H9 (cell line): ENCODE results near the gene DCAF7. TPM values are rescaled to one million over a fixed set of nuclear protein-coding genes. Genes with fewer than 3 reads are reported as not detected.

Experiments used
- DNase-seq: peaks from one replicate; pipeline ENCODE4 v3.0.0-alpha.2; 2017
- H2AFZ ChIP-seq: one replicate; pipeline ENCODE4 v1.6.1; 2013; ENCODE audit warnings: mild to moderate bottlenecking, low read length, control low read depth, moderate library complexity
- H2AK5ac ChIP-seq: 2 replicates; pipeline ENCODE4 v1.6.1; 2013; ENCODE audit warnings: low read length, control low read depth, mixed read lengths; ENCODE audit not compliant: insufficient read length
- H2BK120ac ChIP-seq: one replicate; pipeline ENCODE4 v1.6.1; 2013; ENCODE audit warnings: low read depth, mild to moderate bottlenecking, low read length, control low read depth, inconsistent platforms; ENCODE audit not compliant: poor library complexity, severe bottlenecking
- H2BK12ac ChIP-seq: 2 replicates; pipeline ENCODE4 v1.6.1; 2013; ENCODE audit warnings: low read length, control low read depth, mixed read lengths, low read depth; ENCODE audit not compliant: insufficient read length
- H2BK15ac ChIP-seq: 2 replicates; pipeline ENCODE4 v1.6.1; 2013; ENCODE audit warnings: low read depth, low read length, control low read depth
- H2BK20ac ChIP-seq: one replicate; pipeline ENCODE4 v1.6.1; 2013; ENCODE audit warnings: low read depth, mild to moderate bottlenecking, low read length, control low read depth, inconsistent platforms; ENCODE audit not compliant: poor library complexity, severe bottlenecking
- H2BK5ac ChIP-seq: 2 replicates; pipeline ENCODE4 v1.6.1; 2013; ENCODE audit warnings: low read length, control low read depth, mixed read lengths; ENCODE audit not compliant: insufficient read length
- H3K14ac ChIP-seq: 2 replicates; pipeline ENCODE4 v1.6.1; 2013; ENCODE audit warnings: low read length, control low read depth; ENCODE audit not compliant: insufficient read depth
- H3K18ac ChIP-seq: 2 replicates; pipeline ENCODE4 v1.6.1; 2013; ENCODE audit warnings: low read depth, mild to moderate bottlenecking, mixed read lengths, low read length, control low read depth; ENCODE audit not compliant: insufficient read length
- H3K23ac ChIP-seq: 2 replicates; pipeline ENCODE4 v1.6.1; 2013; ENCODE audit warnings: low read length, control low read depth, mixed read lengths, low read depth; ENCODE audit not compliant: insufficient read length
- H3K23me2 ChIP-seq: 2 replicates; pipeline ENCODE4 v1.6.1; 2013; ENCODE audit warnings: low read depth, mild to moderate bottlenecking, mixed read lengths, low read length, control low read depth; ENCODE audit not compliant: insufficient read length, poor library complexity, severe bottlenecking
- H3K27ac ChIP-seq: 2 replicates; pipeline ENCODE4 v1.5.1; 2013; ENCODE audit warnings: low read length, control low read depth, mixed read lengths, low read depth; ENCODE audit not compliant: insufficient read length
- H3K27me3 ChIP-seq: 2 replicates; pipeline ENCODE4 v1.6.1; 2013; ENCODE audit warnings: low read length, control low read depth, inconsistent platforms; ENCODE audit not compliant: insufficient read depth
- H3K4ac ChIP-seq: 2 replicates; pipeline ENCODE4 v1.6.1; 2013; ENCODE audit warnings: low read depth, mild to moderate bottlenecking, control low read depth, inconsistent platforms, low read length, moderate library complexity
- H3K4me1 ChIP-seq: 2 replicates; pipeline ENCODE4 v1.6.1; 2013; ENCODE audit warnings: low read length, control low read depth, inconsistent platforms; ENCODE audit not compliant: insufficient read depth
- H3K4me2 ChIP-seq: 2 replicates; pipeline ENCODE4 v1.6.1; 2013; ENCODE audit warnings: low read length, control low read depth, mixed read lengths; ENCODE audit not compliant: insufficient read length, insufficient read depth
- H3K56ac ChIP-seq: 2 replicates; pipeline ENCODE4 v1.6.1; 2013; ENCODE audit warnings: low read depth, mild to moderate bottlenecking, mixed read lengths, low read length, control low read depth; ENCODE audit not compliant: insufficient read length
- H3K79me1 ChIP-seq: 2 replicates; pipeline ENCODE4 v1.6.1; 2013; ENCODE audit warnings: low read depth, mild to moderate bottlenecking, moderate library complexity, low read length, control low read depth, inconsistent platforms; ENCODE audit not compliant: insufficient read depth, poor library complexity, severe bottlenecking
- H3K79me2 ChIP-seq: 2 replicates; pipeline ENCODE4 v1.6.1; 2013; ENCODE audit warnings: low read length, control low read depth, inconsistent platforms; ENCODE audit not compliant: insufficient read depth
- H3K9ac ChIP-seq: 2 replicates; pipeline ENCODE4 v1.6.1; 2013; ENCODE audit warnings: low read length, control low read depth, mixed read lengths; ENCODE audit not compliant: insufficient read length; ENCODE audit errors: extremely low read depth
- H3K9me3 ChIP-seq: one replicate; pipeline ENCODE4 v1.6.1; 2013; ENCODE audit warnings: low read depth, low read length, inconsistent platforms; ENCODE audit not compliant: control insufficient read depth
- H3T11ph ChIP-seq: one replicate; pipeline ENCODE4 v1.6.1; 2013; ENCODE audit warnings: mild to moderate bottlenecking, low read length, control low read depth, inconsistent platforms
- H4K20me1 ChIP-seq: one replicate; pipeline ENCODE4 v1.6.1; 2013; ENCODE audit not compliant: control insufficient read depth, insufficient read length, insufficient read depth
- H4K5ac ChIP-seq: 2 replicates; pipeline ENCODE4 v1.6.1; 2013; ENCODE audit warnings: low read depth, mild to moderate bottlenecking, mixed read lengths, low read length, control low read depth; ENCODE audit not compliant: insufficient read length
- H4K8ac ChIP-seq: replicated peaks from 2 replicates; pipeline ENCODE4 v1.6.1; 2013; ENCODE audit warnings: low read length, control low read depth, mixed read lengths, low read depth; ENCODE audit not compliant: insufficient read length
- H4K91ac ChIP-seq: 2 replicates; pipeline ENCODE4 v1.6.1; 2013; ENCODE audit warnings: low read depth, mild to moderate bottlenecking, moderate library complexity, mixed read lengths, low read length, control low read depth; ENCODE audit not compliant: insufficient read length
- H3K27ac Mint-ChIP-seq, 3 experiments: 2 replicates in 2 of 3; 3 replicates in 1 of 3; pipeline ENCODE4 v1.8.0; 2020 to 2021; ENCODE audit warnings: mixed read lengths in 3 of 3, mild to moderate bottlenecking in 1 of 3, moderate library complexity in 1 of 3
- H3K27me3 Mint-ChIP-seq: 2 replicates; pipeline ENCODE4 v1.8.0; 2021; ENCODE audit warnings: low read depth, mild to moderate bottlenecking, moderate library complexity, mixed read lengths
- H3K36me3 Mint-ChIP-seq, 3 experiments: 2 replicates in 2 of 3; 3 replicates in 1 of 3; pipeline ENCODE4 v1.8.0; 2020 to 2021; ENCODE audit warnings: low read depth in 3 of 3, mixed read lengths in 3 of 3; ENCODE audit not compliant: insufficient read depth in 1 of 3
- H3K4me1 Mint-ChIP-seq, 2 experiments: 2 replicates each; pipeline ENCODE4 v1.8.0; 2020; ENCODE audit warnings: mixed read lengths in 2 of 2
- H3K4me3 Mint-ChIP-seq, 2 experiments: 2 replicates in 1 of 2; 3 replicates in 1 of 2; pipeline ENCODE4 v1.8.0; 2020 to 2021; ENCODE audit warnings: mild to moderate bottlenecking in 2 of 2, mixed read lengths in 2 of 2, moderate library complexity in 1 of 2
- H3K9me3 Mint-ChIP-seq, 2 experiments: 2 replicates in 1 of 2; 3 replicates in 1 of 2; pipeline ENCODE4 v1.8.0; 2020; ENCODE audit warnings: mild to moderate bottlenecking in 2 of 2, mixed read lengths in 2 of 2, moderate library complexity in 1 of 2
- WGBS: extraction: QIAGEN DNeasy Blood & Tissue Kit; methylation state at CpG from one replicate; pipeline ENCODE4 v1.1.7; 2013; ENCODE audit warnings: missing lambda C conversion rate, low lambda C conversion rate, mixed read lengths; ENCODE audit not compliant: insufficient read length; ENCODE audit errors: extremely low coverage; 5-methylcytosine and 5-hydroxymethylcytosine counted together
- total RNA-seq: library from RNA; stranded (reverse); gene quantifications from 2 replicates; pipeline ENCODE4 v1.2.1, GENCODE V29; 2021
- TF ChIP-seq, protein P1 (sequence below): fragments of 200-600 bp; sonication (generic); conservative IDR thresholded peaks from 3 replicates; pipeline ENCODE4 v1.8.0; 2021; ENCODE audit warnings: antibody characterized with exemption, mild to moderate bottlenecking

Gene DCAF7
- total RNA-seq, 1 experiment from 2014 or later: 86.2 TPM

GRCh38 chr17:63579633-63580032 is 29.4 kb downstream of the DCAF7 start:
- H2BK12ac ChIP-seq: no peak overlapping the region
- H4K5ac ChIP-seq: no peak overlapping the region
- no peak overlapping the region for H2BK5ac ChIP-seq
- no peaks in the 10 kb centered on the region for H3K27me3 Mint-ChIP-seq
- no peak overlapping the region for H2BK20ac ChIP-seq
- H3K56ac ChIP-seq: no peak overlapping the region
- peak overlapping the region; percentile 4 to 88 (median 80); a peak in 3 of 7 replicates for H3K27ac Mint-ChIP-seq
- H3K14ac ChIP-seq: no peak overlapping the region
- no peak overlapping the region for H2BK120ac ChIP-seq
- peaks cover 3% of the 10 kb centered on the region for H3K79me1 ChIP-seq
- no peaks in the 10 kb centered on the region for H3K23me2 ChIP-seq
- H4K8ac ChIP-seq: no peak overlapping the region
- no peak overlapping the region for H2AK5ac ChIP-seq
- 0 out of 2 replicates have a peak, but pooled peaks cover 1% of the 10 kb centered on the region for H3K79me2 ChIP-seq
- H3K4ac ChIP-seq: no peak overlapping the region
- H3K4me1 Mint-ChIP-seq: peaks cover 17 to 19% of the 10 kb centered on the region in 2 experiments
- no peak overlapping the region for H3K27ac ChIP-seq
- TF ChIP-seq, protein P1, sequence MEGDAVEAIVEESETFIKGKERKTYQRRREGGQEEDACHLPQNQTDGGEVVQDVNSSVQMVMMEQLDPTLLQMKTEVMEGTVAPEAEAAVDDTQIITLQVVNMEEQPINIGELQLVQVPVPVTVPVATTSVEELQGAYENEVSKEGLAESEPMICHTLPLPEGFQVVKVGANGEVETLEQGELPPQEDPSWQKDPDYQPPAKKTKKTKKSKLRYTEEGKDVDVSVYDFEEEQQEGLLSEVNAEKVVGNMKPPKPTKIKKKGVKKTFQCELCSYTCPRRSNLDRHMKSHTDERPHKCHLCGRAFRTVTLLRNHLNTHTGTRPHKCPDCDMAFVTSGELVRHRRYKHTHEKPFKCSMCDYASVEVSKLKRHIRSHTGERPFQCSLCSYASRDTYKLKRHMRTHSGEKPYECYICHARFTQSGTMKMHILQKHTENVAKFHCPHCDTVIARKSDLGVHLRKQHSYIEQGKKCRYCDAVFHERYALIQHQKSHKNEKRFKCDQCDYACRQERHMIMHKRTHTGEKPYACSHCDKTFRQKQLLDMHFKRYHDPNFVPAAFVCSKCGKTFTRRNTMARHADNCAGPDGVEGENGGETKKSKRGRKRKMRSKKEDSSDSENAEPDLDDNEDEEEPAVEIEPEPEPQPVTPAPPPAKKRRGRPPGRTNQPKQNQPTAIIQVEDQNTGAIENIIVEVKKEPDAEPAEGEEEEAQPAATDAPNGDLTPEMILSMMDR: no peak
- peaks cover 2% of the 10 kb centered on the region; the same call in 1 of the 2 replicates for H3K4me1 ChIP-seq
- H4K91ac ChIP-seq: no peak overlapping the region
- H3K9me3 ChIP-seq: no peaks in the 10 kb centered on the region
- H3K4me3 Mint-ChIP-seq: no peak overlapping the region
- H2BK15ac ChIP-seq: no peak overlapping the region
- no peak overlapping the region for H3T11ph ChIP-seq
- peak; percentile 39 for DNase-seq
- no peaks in the 10 kb centered on the region for H4K20me1 ChIP-seq
- peaks cover 13 to 51% (median 43%) of the 10 kb centered on the region in 3 experiments; a peak in 6 of 7 replicates for H3K36me3 Mint-ChIP-seq
- no peak overlapping the region for H3K18ac ChIP-seq
- H3K23ac ChIP-seq: no peak overlapping the region
- H3K9me3 Mint-ChIP-seq: no peaks in the 10 kb centered on the region
- no peaks in the 10 kb centered on the region for H3K27me3 ChIP-seq
- H3K4me2 ChIP-seq: no peak overlapping the region
- WGBS: no CpG with 5 or more reads among the region's 11 CpGs
- no peak overlapping the region for H3K9ac ChIP-seq
- no peak overlapping the region for H2AFZ ChIP-seq
